ENCODE data around the gene LGR4.

LGR4 gene

GRCh38 chr11:27421819-27422494 is 50.6 kb downstream of the LGR4 start:
- FAIRE-seq = no peak

DNA sequence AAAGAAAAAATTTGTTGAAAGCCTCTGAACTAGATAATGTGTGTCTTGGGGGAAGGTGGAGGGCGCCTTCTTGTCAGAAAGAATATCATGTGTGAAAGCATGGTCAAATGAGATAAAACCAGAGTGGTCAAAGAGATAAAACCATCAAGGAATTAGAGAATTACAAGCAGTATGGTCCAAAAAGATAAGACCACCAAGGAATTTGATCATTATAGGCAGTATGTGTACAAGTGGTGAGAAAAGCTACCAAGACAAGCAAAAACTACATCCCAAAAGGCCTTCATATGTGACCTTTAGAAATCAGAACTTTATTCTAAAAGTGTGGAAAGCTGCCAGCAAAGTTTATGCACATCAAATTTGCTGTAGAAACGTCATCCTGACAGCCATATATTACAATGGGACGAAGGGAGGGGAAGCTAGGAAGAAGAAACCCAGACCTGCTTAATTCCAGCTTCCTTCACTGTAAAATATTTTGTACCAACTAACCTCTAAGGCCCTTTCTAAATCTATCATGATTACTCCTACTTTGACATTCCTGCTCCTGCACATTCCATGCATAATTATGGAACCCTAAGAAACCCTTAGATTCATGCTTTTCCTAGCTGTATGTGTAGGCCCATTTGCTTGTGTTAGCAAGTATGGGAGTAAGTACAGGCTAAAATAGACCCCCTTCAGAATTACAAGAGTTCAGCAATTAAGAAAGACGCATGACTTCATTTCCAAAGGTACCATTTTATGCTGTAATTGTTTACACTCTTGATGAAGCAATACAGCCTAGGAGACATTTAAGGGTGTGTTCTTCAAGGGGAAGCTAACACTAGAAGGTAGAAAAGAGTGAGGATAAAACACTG is 51.6 kb downstream of the LGR4 start:
- FAIRE-seq = no peak

DNA sequence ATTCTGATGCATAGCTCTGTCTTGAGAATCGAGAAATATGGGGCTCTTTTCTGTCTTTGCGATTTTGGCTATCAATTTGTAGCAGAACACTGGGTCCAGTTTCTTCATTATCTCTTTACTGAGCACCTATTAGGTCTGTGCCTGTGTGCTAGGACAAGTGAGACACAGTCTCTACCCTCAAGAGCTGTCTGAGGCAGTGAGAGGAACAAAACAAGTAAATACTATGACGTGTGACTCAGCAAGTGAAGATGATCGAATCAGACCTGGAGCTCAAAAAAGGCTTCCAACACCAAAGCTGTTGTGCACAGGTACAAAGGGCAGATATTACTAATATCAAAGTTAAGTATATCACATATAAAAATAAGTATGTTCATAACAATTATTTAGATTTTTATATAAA is 52.4 kb downstream of the LGR4 start:
- FAIRE-seq = peak; percentile 6

- no peak for FAIRE-seq
Measured at GRCh38 chr11:27418356-27418755, 54.2 kb downstream of the LGR4 start.

DNA sequence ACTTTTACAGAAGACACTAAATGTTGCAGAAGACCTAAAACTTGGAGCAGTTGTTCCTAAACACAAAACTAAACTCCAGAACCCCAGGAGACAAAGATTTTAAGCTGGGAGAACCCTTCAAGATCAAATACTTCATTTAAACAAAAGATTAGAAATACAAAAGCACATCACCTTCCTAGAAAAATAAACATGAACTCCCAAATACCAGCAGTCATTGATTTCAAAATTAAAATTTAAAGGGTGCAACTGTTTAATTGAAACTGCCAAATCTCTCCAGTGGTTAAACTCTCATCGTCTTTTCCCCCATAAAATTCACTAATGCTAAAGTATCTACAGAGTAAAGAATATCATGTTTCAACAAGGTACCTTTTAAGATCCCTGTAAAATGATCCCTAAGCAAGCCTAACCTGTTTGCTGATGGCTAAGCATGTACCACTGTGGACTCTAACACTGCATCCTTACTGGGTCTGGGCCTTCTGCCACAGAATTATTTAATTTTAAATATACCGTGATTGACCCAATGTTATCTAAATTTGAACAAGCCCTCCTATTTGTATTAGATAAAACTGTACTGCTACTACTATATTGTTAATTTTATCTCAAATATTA is 55.9 kb downstream of the LGR4 start:
- FAIRE-seq = no peak

DNA sequence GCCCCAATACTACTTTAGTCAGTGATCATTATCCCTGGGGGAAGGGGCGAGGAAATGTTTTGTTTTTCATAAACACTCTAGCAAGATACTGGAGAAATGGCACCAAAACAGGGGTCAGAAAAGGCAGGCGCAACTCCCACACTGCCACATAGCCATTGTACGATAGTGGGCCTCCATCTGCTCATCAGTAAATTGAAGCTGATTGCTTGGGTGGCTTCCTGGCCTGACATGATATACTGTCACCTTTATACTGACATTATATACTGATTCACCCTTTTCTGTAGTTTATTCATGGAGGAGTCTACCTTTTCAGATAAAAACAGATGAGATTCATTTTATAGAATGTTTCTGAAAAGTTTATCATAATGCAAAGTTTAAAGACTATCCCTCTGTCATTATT is 57.9 kb downstream of the LGR4 start:
- FAIRE-seq = no peak

GRCh38 chr11:27413218-27413617 is 59.4 kb downstream of the LGR4 start:
- no peak for FAIRE-seq

DNA sequence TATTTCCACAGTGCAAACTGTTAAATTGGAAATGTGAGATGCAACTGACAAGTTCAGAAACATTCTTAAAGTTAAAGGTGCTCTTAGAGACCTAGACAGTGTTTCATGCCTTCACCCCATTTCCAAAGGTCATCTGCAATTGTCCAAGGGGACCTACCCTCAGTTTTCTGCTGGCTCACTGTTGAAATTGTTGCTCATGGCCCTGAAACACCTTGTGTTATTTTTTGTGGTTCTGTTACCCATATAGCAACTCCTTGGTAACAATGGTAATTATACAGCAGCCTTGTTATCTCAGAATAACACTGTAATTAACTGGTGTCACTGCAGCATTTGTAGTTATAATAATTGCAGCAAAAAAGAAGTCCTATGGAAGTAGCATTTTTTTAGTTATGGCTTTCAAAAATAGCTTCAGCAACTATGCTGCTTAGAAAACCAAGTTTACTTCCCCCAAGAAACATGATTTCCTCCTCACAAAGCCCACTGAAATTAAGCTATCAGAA is 60.3 kb downstream of the LGR4 start:
- FAIRE-seq = no peak

- FAIRE-seq = peak; percentile 57
Measured at GRCh38 chr11:27411328-27411727, 61.3 kb downstream of the LGR4 start.

GRCh38 chr11:27410272-27410671 is 62.3 kb downstream of the LGR4 start:
- peak; percentile 53 for FAIRE-seq

- FAIRE-seq = no peak
Measured at GRCh38 chr11:27409742-27410141, 62.8 kb downstream of the LGR4 start.

DNA sequence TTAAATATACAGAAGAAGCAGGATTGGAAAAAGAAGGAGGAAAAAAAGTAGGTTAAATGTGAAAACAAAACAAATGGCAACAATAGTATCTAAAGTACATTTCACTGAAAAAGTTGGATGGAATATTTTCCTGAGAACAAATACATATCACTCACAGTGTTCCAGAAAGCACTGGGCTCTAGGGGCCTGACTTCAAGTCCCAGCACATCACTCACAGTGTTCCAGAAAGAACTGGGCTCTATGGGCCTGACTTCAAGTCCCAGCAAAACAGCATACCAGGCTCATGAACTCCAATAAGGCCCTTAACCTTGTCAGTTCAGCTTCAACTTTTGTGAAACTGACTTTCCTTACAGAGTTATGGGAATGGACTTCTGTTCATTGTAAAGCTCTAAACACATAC is 63.5 kb downstream of the LGR4 start:
- FAIRE-seq = no peak

DNA sequence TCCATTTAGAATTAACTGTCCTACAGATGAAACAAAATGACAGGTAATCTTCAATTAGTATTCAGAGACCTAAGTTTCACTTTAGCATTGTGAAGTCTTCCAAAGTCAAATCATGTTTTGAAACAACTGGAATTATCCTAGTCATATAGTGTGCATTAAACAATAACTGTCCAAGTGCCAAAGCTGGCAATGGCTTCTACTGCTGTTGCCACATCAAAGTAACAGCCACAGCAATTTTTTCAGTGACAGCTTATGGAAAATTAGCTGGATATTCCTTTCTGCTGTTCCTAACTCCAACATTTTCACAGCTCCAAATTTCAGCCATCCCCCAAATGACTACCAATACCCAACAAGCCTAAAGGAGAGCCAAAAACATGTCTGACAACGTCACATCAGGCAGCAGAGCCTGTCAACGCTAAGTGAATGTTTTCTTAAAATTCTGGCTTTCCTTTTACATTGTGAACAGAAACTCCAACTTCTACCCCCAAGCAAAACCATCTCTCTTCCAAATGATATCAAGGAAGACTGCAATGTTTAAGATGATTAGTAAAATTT is 64.3 kb downstream of the LGR4 start:
- no peak for FAIRE-seq

DNA sequence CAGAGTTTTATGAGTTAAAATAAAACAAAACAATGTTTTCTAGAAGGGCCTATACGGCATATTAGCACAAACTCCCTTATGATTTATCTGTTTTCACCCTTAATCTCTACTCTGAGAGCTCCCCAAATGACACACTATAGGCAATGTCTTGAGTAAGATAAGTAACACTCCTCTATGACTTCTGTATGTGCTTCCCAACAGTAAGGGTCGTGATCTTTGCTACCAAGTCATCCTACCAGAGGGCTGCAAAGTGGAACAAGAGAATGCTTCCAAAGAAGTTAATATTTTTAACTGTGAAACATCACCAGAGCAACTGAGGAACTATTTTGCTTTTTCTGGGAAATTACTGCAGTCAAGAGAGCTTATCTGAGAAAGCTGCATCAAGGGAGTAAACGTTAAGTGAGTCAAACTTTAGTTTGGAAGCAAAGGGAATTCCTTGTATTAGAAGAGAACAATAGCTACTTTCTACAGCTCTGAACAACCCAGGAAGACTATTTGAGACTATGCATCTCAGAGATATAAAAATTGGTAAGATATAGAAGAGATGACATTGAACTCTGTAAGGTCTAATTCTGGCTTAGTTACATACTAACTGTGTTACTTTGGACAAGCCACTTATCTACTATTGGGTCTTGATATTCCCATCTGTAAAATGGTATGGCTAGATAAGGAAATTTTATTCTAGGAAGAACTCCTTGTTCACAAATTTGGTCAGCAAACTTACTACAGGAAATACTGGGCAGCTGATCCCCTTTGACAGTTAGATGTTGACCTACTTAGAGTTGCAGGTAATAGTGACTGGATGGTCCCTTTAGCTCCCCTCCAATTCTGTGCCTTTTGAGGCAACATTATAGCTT is 65.9 kb downstream of the LGR4 start:
- FAIRE-seq = no peak

DNA sequence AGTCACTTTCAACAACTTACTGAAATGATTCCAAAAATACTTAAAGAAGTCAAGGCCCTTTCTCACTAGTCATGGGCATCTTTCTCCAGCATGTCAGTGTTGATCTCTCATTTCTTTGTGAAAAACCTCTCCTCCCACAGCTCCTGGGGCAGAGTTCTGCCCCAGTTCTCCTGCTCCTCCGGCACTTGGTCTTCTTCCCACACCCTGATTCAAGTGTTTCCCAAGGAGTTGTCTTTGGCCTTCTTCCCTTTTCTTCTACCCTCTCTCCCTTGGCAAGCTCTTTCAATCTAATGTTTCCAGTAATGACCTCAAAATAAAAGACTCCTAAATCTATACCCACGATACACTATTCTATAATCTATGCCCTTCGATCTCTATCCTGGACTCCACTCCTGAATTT is 67.5 kb downstream of the LGR4 start:
- FAIRE-seq = no peak

DNA sequence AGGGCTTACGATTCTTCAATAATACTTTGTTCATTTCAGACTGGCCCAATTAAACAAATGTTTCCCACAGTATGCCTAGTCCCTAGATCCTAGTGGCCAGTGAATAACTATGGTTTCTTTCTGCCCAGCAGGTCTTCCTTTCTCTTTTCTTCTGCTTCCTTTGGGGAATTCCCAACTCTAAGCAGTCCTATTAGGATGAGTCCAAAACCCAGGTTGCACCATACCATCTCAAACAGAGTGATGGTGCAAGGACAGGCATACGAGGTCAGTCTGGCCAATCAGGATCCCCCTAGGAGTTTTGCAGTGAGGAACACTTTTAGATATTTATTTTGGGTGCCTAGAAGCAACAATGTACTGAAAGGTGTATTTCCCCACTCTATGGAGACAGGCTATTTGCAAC is 68.2 kb downstream of the LGR4 start:
- FAIRE-seq = no peak

DNA sequence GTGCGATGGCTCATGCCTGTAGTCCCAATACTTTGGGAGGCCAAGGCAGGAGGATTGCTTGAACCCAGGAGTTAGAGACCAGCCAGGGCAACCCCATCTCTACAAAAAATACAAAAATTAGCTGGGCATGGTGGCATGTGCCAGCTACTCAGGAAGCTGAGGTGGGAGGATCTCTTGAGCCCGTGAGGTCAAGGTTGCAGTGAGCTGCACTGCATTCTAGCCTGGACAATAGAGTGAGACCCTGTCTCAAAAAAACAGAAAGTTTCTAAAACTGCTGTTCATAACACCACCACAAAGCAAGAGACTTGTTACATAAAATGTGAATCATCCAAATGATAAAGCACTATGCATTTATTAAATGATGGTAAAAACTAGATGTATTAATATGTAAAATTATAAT is 69.4 kb downstream of the LGR4 start:
- no peak for FAIRE-seq

DNA sequence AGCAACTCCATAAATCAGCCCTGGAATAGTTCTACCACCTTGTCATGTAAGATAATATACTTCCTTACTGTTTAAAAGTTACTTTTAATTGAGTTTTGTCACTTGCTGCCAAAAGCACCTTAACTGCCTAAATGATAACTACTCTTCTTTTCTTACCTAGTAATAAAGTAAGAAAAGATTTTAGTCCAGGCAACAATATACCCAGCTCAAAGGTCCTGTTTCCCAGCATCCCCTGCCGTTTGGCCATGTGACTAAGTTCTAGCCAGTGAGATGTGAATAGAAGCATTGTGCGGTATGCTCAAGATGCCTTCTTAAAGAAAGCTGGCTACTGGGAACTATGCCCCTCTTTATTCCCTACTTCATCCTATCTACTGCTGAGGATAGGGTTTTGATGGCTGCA is 70.1 kb downstream of the LGR4 start:
- no peak for FAIRE-seq

- no peak for FAIRE-seq
Measured at GRCh38 chr11:27401833-27402316, 70.7 kb downstream of the LGR4 start.

GRCh38 chr11:27401280-27401832 is 71.2 kb downstream of the LGR4 start:
- no peak for FAIRE-seq

DNA sequence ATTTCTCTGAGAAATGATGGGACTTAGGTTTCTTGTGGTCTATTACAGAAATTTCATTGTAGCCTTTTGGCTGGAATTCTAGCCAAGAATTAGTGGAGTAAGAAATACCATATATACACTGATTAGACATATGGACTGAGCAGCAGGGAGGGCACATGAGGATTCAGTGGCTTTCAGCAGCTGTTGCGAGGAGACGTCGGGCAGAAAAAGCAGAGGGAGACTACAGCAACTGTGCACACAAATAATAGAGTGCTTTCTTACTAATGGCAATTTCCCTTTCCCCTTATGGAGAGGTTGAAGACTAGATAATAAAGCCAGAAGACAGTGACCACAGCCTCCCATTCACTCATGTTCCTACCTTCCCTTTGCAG is 74.2 kb downstream of the LGR4 start:
- FAIRE-seq = no peak
